Body of pancreas (tissue), 4 donors: Measurements from ENCODE around the gene FAM216A.

Source experiments
- POLR2A ChIP-seq, 3 donors: fragments of 450-650 bp; IDR thresholded peaks; one replicate each; pipeline ENCODE4 v1.6.1; 2016; ENCODE audit warnings: antibody characterized with exemption in 3 of 3, mild to moderate bottlenecking in 2 of 3
- TF ChIP-seq, protein P1 (sequence below), 7 experiments: fragments of 450-650 bp in 4 of 7; fragments of 200-600 bp in 3 of 7; sonication (generic) in 3 of 7; IDR thresholded peaks; one replicate each; pipeline ENCODE4 v1.5.1; 2016 to 2019; ENCODE audit warnings: antibody characterized with exemption in 7 of 7

GRCh38 chr12:110534811-110535210 lies 66.2 kb downstream of the FAM216A start:
- TF ChIP-seq, protein P1, sequence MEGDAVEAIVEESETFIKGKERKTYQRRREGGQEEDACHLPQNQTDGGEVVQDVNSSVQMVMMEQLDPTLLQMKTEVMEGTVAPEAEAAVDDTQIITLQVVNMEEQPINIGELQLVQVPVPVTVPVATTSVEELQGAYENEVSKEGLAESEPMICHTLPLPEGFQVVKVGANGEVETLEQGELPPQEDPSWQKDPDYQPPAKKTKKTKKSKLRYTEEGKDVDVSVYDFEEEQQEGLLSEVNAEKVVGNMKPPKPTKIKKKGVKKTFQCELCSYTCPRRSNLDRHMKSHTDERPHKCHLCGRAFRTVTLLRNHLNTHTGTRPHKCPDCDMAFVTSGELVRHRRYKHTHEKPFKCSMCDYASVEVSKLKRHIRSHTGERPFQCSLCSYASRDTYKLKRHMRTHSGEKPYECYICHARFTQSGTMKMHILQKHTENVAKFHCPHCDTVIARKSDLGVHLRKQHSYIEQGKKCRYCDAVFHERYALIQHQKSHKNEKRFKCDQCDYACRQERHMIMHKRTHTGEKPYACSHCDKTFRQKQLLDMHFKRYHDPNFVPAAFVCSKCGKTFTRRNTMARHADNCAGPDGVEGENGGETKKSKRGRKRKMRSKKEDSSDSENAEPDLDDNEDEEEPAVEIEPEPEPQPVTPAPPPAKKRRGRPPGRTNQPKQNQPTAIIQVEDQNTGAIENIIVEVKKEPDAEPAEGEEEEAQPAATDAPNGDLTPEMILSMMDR (IDR thresholded peaks at IDR 0.05), result no peak
- TF ChIP-seq POLR2A (IDR thresholded peaks at IDR 0.05), result no peak
